Endothelial cell of umbilical vein (primary cell): ENCODE measurements around the gene KCTD10. TPM values are rescaled to one million over a fixed set of nuclear protein-coding genes. Genes with fewer than 3 reads are reported as not detected.

Experiments
- BruUV-seq: library from RNA; stranded (reverse); fragments of 400-500 nt; replicated peaks from 2 replicates; lab custom pipeline; 2021; lab: Mats Ljungman, UMichigan
- CTCF ChIA-PET: fragments of 300-600, 350-600 bp; sonication (Branson Sonifier 250); formaldehyde crosslinking; loops from one replicate; lab custom pipeline; 2021; ENCODE audit warnings: antibody characterized with exemption, inconsistent platforms; lab: Charles Lee
- POLR2A ChIA-PET: fragments of 300-600, 350-600 bp; sonication (Branson Sonifier 250); formaldehyde crosslinking; loops from one replicate; lab custom pipeline; 2021; ENCODE audit warnings: antibody characterized with exemption, inconsistent platforms; lab: Charles Lee
- DNase-seq: peaks from one replicate; pipeline ENCODE4 v3.0.0-alpha.2; 2011; ENCODE audit warnings: low read depth, low spot score
- FAIRE-seq: peaks from 2 replicates; lab custom pipeline; 2011; peaks lifted over from hg19 to GRCh38; lab: Jason Lieb, UNC
- H2AFZ ChIP-seq: 2 replicates; pipeline ENCODE4 v1.6.0; 2012; ENCODE audit warnings: low read depth, low read length, control low read depth, inconsistent platforms
- H3K27ac ChIP-seq: 2 replicates; pipeline ENCODE4 v1.5.1; 2011; ENCODE audit warnings: low read depth, mild to moderate bottlenecking, control low read depth, low read length, moderate library complexity; ENCODE audit not compliant: insufficient read depth
- H3K27me3 ChIP-seq, 2 experiments: 2 replicates each; pipeline versions ENCODE4 v1.6.0 to v1.6.1; 2011; ENCODE audit warnings: low read length in 2 of 2, mixed read lengths in 1 of 2; ENCODE audit not compliant: control insufficient read depth in 2 of 2, insufficient read depth in 2 of 2
- H3K36me3 ChIP-seq, 2 experiments: 2 replicates in 1 of 2; 3 replicates in 1 of 2; pipeline ENCODE4 v1.5.1; 2011; ENCODE audit warnings: low read length in 2 of 2, mild to moderate bottlenecking in 1 of 2, moderate library complexity in 1 of 2; ENCODE audit not compliant: control insufficient read depth in 2 of 2, insufficient read depth in 2 of 2; ENCODE audit errors: extremely low read depth in 1 of 2
- H3K4me1 ChIP-seq: 3 replicates; pipeline ENCODE4 v1.5.1; 2011; ENCODE audit warnings: mild to moderate bottlenecking, low read length; ENCODE audit not compliant: control insufficient read depth, insufficient read depth; ENCODE audit errors: extremely low read depth
- H3K4me2 ChIP-seq: 2 replicates; pipeline ENCODE4 v1.6.1; 2011; ENCODE audit warnings: low read length, control low read depth, mixed read lengths; ENCODE audit not compliant: insufficient read depth
- H3K4me3 ChIP-seq, 3 experiments: fragments of 200-600 bp in 1 of 3; sonication (generic), shearing (Covaris generic) in 1 of 3; replicated peaks in 1 of 3; 2 replicates each; pipeline ENCODE4 v1.5.1; 2011 to 2016; ENCODE audit warnings: control low read depth in 3 of 3, low read length in 3 of 3, mild to moderate bottlenecking in 2 of 3, inconsistent platforms in 1 of 3, low read depth in 1 of 3, moderate library complexity in 1 of 3; ENCODE audit not compliant: insufficient read depth in 1 of 3
- H3K79me2 ChIP-seq: 2 replicates; pipeline ENCODE4 v1.6.0; 2012; ENCODE audit warnings: low read length, inconsistent platforms; ENCODE audit not compliant: control insufficient read depth, insufficient read depth
- H3K9ac ChIP-seq: replicated peaks from 2 replicates; pipeline ENCODE3; 2011; ENCODE audit warnings: low read length, control low read depth; ENCODE audit not compliant: insufficient read depth; ENCODE audit errors: extremely low read depth
- H3K9me1 ChIP-seq: replicated peaks from 3 replicates; pipeline ENCODE4 v1.6.0; 2011; ENCODE audit warnings: mild to moderate bottlenecking, low read length; ENCODE audit not compliant: control insufficient read depth, insufficient read depth; ENCODE audit errors: extremely low read depth
- H3K9me3 ChIP-seq: replicated peaks from 2 replicates; pipeline ENCODE4 v1.5.1; 2012; ENCODE audit warnings: low read length, inconsistent platforms; ENCODE audit not compliant: control insufficient read depth, insufficient read depth
- H4K20me1 ChIP-seq: replicated peaks from 2 replicates; pipeline ENCODE3; 2011; ENCODE audit warnings: mild to moderate bottlenecking, low read length; ENCODE audit not compliant: control insufficient read depth, insufficient read depth; ENCODE audit errors: extremely low read depth
- EZH2 ChIP-seq: IDR thresholded peaks from 2 replicates; pipeline ENCODE4 v1.6.1; 2012; ENCODE audit warnings: borderline replicate concordance, low read depth, mild to moderate bottlenecking, moderate library complexity, low read length, inconsistent platforms; ENCODE audit not compliant: severe bottlenecking
- FOS ChIP-seq: IDR thresholded peaks from 2 replicates; pipeline ENCODE4 v1.6.1; 2011; ENCODE audit warnings: mild to moderate bottlenecking, low read length, moderate library complexity, borderline replicate concordance; ENCODE audit not compliant: insufficient read depth
- GATA2 ChIP-seq: IDR thresholded peaks from 2 replicates; pipeline ENCODE4 v1.7.0; 2011; ENCODE audit warnings: low read depth, mild to moderate bottlenecking, moderate library complexity, mixed read lengths, low read length; ENCODE audit not compliant: insufficient read length, insufficient read depth
- JUN ChIP-seq: IDR thresholded peaks from 2 replicates; pipeline ENCODE4 v1.6.1; 2011; ENCODE audit warnings: borderline replicate concordance, low read depth; ENCODE audit not compliant: insufficient read length, insufficient read depth
- MYC ChIP-seq: IDR thresholded peaks from one replicate; pipeline ENCODE4 v1.6.1; 2011; ENCODE audit warnings: mild to moderate bottlenecking, low read depth, low read length
- POLR2A ChIP-seq: IDR thresholded peaks from 2 replicates; pipeline ENCODE4 v1.6.1; 2012; ENCODE audit warnings: low read depth, mild to moderate bottlenecking, control low read depth, low read length
- POLR2AphosphoS5 ChIP-seq: IDR thresholded peaks from 2 replicates; pipeline ENCODE4 v1.6.1; 2012; ENCODE audit warnings: low read depth, mild to moderate bottlenecking, control low read depth, low read length, moderate library complexity; ENCODE audit not compliant: insufficient read depth
- dilution Hi-C: fragments of 300-500 bp; cut with MboI; formaldehyde crosslinking; loops from one replicate; pipeline ENCODE4 v1.15.0; 2019; ENCODE audit warnings: low sequenced_read_pairs; ENCODE audit not compliant: extremely low pct_ligation_motif_present
- intact Hi-C: fragments of 100-400 bp; cut with micrococcal nuclease; formaldehyde crosslinking; loops from one replicate; pipeline ENCODE4 v1.10.0; 2022
- polyA plus RNA-seq, 4 experiments: library from polyadenylated mRNA; depleted of rRNA in 3 of 4; stranded (reverse) in 3 of 4; unstranded in 1 of 4; fragments of >200 nt; gene quantifications; 2 replicates each; pipeline versions ENCODE4 v1.2.1 to v1.2.3, GENCODE V29; 2011 to 2012; ENCODE audit warnings: missing spikeins in 1 of 4
- total RNA-seq: library from RNA; stranded (reverse); gene quantifications from 2 replicates; pipeline ENCODE4 v1.2.3, GENCODE V29; 2021
- TF ChIP-seq, protein P1 (sequence below), 2 donors: IDR thresholded peaks; 1 replicate in 1 of 2; 2 replicates in 1 of 2; pipeline ENCODE4 v1.5.1; 2011; ENCODE audit warnings: low read length in 2 of 2, mild to moderate bottlenecking in 2 of 2, moderate library complexity in 2 of 2, control low read depth in 1 of 2, inconsistent platforms in 1 of 2, low read depth in 1 of 2; ENCODE audit not compliant: insufficient read depth in 1 of 2; ENCODE audit errors: extremely low read depth in 1 of 2
- TF ChIP-seq, protein P2 (sequence below): IDR thresholded peaks from 2 replicates; pipeline ENCODE4 v1.6.1; 2011; ENCODE audit not compliant: insufficient read depth, insufficient read length

The KCTD10 gene
- total and polyA plus RNA-seq, 2 donors (not counting 3 experiments of a cell fraction or from before 2014, with no cell fraction given): 101 to 112 TPM

DNA sequence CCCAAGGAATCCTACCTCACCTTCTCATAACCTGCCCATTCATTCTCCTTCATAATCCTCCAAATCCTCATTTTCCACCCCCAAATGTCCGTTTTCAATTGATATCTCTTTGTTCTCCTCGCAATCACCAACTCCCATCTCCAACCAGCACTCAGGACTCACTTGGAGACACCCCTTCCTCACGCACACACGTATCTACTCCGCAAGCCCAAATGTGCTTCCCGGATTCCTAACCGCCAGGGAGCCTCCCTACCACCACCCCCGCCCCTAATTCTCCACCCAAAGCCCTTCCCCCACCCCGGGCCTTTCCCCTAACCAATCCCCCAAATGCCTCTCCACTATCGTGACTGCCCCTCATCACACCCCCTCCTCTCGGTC lies 304 bp downstream of the KCTD10 start:
- Histone ChIP-seq H3K27me3 (no peaks in the 10 kb centered on the region), H3K36me3 (peaks cover 0 to 2% of the 10 kb centered on the region in 2 experiments), H3K9me1 (no peaks in the 10 kb centered on the region), H3K9ac (peak overlapping the region; percentile 98), H4K20me1 (no peaks in the 10 kb centered on the region), H3K27ac (peak overlapping the region; percentile 98), H3K4me1 (peaks cover 19% of the 10 kb centered on the region), H3K79me2 (peaks cover 70% of the 10 kb centered on the region), H3K9me3 (no peaks in the 10 kb centered on the region), H2AFZ (peak overlapping the region; percentile 98), H3K4me3 (peak overlapping the region; percentile 91 to 97 (median 92)), H3K4me2 (peak overlapping the region; percentile 87)
- no TSS peak for BruUV-seq
- dilution Hi-C loops (no loop called here), intact Hi-C loops (loop anchor here (1.0 to 5.0 kb wide), 4 partner anchors 13 to 96 kb away; partner anchors contain the start of genes MMAB and MVK)
- TF ChIP-seq FOS: no peak
- TF ChIP-seq, protein P1, sequence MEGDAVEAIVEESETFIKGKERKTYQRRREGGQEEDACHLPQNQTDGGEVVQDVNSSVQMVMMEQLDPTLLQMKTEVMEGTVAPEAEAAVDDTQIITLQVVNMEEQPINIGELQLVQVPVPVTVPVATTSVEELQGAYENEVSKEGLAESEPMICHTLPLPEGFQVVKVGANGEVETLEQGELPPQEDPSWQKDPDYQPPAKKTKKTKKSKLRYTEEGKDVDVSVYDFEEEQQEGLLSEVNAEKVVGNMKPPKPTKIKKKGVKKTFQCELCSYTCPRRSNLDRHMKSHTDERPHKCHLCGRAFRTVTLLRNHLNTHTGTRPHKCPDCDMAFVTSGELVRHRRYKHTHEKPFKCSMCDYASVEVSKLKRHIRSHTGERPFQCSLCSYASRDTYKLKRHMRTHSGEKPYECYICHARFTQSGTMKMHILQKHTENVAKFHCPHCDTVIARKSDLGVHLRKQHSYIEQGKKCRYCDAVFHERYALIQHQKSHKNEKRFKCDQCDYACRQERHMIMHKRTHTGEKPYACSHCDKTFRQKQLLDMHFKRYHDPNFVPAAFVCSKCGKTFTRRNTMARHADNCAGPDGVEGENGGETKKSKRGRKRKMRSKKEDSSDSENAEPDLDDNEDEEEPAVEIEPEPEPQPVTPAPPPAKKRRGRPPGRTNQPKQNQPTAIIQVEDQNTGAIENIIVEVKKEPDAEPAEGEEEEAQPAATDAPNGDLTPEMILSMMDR (IDR thresholded peaks at IDR 0.05; ENCODE audit: extremely low read depth in 1 of 2, insufficient read depth in 1 of 2, low read depth in 1 of 2, low read length in 2 of 2): no peak
- no peak for TF ChIP-seq EZH2
- no peak for TF ChIP-seq GATA2
- TF ChIP-seq POLR2AphosphoS5: no peak
- TF ChIP-seq MYC: no peak
- TF ChIP-seq, protein P2, sequence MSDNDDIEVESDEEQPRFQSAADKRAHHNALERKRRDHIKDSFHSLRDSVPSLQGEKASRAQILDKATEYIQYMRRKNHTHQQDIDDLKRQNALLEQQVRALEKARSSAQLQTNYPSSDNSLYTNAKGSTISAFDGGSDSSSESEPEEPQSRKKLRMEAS: no peak
- no peak for TF ChIP-seq POLR2A
- no peak for TF ChIP-seq JUN
- FAIRE-seq (no peak), DNase-seq (no peak)
- POLR2A ChIA-PET: interaction anchor here (0.7 to 1.4 kb wide), 4 partner anchors 10 to 44 kb away, joined by 3 to 11 read pairs (median 4); no protein-coding TSS in a partner anchor
- CTCF ChIA-PET: interaction anchor here (0.9 to 10.1 kb wide), 5 partner anchors 14 to 48 kb away, joined by 3 to 91 read pairs (median 12); no protein-coding TSS in a partner anchor
